ENCODE results near the gene ABTB2. TPM values are rescaled to one million over a fixed set of nuclear protein-coding genes. Genes with fewer than 3 reads are reported as not detected.

ABTB2 gene
- total and polyA plus RNA-seq, 10 of the 15 experiments (the other 5 are each of a cell fraction or from before 2014, with no cell fraction given), result 0.13 to 2.1 (median 0.72) TPM

DNA sequence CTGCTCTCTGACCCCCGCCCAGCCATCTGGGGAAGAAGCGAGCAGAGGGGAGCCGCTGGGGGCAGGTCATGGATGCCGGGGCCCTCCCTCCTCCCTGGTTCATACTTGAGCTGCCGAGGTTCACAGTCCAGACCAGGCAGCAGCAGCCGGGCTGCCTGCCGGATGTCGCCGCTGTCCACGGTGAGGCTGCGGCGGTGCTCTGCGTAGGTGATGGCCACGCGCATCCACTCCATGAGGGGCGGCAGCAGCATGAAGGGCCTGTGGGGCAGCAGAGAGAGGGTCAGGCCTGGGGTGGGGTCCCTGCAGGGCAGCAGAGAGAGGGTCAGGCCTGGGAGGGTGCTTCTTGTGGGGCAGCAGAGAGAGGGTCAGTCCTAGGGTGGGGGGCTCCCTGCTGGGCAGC is 184.8 kb downstream of the ABTB2 start:
- ChIA-PET CTCF (interaction anchor here (0.9 to 10.5 kb wide), 8 partner anchors 8 to 319 kb away, joined by 4 to 167 read pairs (median 12); partner anchors contain the start of gene ABTB2), RAD21 (ENCODE audit: unreplicated experiment) (interaction anchor here (13.0 kb wide), 1 partner anchor 179 kb away, joined by 249 read pairs; the partner anchor contains the start of gene ABTB2), SMC1A (ENCODE audit: uncharacterized antibody, unreplicated experiment) (interaction anchor here (0.6 to 11.3 kb wide), 4 partner anchors 11 to 1315 kb away, joined by 3 to 192 read pairs (median 22); no protein-coding TSS in a partner anchor), POLR2A (no interaction called here)
- intact Hi-C loops (cut with micrococcal nuclease; ENCODE audit: unreplicated experiment), result loop anchor here (5.0 to 10.0 kb wide), 2 partner anchors 176 to 292 kb away; no protein-coding TSS in a partner anchor
- H3K36me3 ChIP-seq (ENCODE audit: control insufficient read depth in 2 of 2, insufficient read depth in 2 of 2, low read length in 1 of 2), result no peaks in the 10 kb centered on the region; a peak in 1 of 4 replicates
- H3K4me3 ChIP-seq, result no peak overlapping the region
- FAIRE-seq (no peak), ATAC-seq (no peak), DNase-seq (ENCODE audit: low read depth, low spot score) (no peak)
- no peaks in the 10 kb centered on the region for H3K9me3 ChIP-seq (replicated peaks; ENCODE audit: control insufficient read depth, insufficient read depth, low read length)
- no peak overlapping the region for H2AFZ ChIP-seq (ENCODE audit: control insufficient read depth, low read depth, low read length)
- peaks cover 15% of the 10 kb centered on the region for H3K4me1 ChIP-seq (ENCODE audit: control insufficient read depth, insufficient read depth, low read length)
- H3K9ac ChIP-seq (ENCODE audit: control insufficient read depth, insufficient read depth, low read length), result no peak overlapping the region
- no TSS peak for BruUV-seq (replicated peaks)
- H3K27ac ChIP-seq (ENCODE audit: control insufficient read depth, insufficient read depth), result no peak overlapping the region
- no peaks in the 10 kb centered on the region for H4K20me1 ChIP-seq (ENCODE audit: control insufficient read depth, insufficient read depth)
- H3K4me2 ChIP-seq (ENCODE audit: control insufficient read depth, insufficient read depth), result no peak overlapping the region
- in situ Hi-C loops (cut with MboI), result loop anchor here (25.0 kb wide), 1 partner anchor 314 kb away; no protein-coding TSS in a partner anchor
- H3K79me2 ChIP-seq (ENCODE audit: control insufficient read depth, insufficient read depth, low read length), result no peaks in the 10 kb centered on the region
- WGBS (ENCODE audit: insufficient coverage, insufficient replicate concordance, low lambda C conversion rate, missing lambda C conversion rate), result 96% methylated on average over 16 of the region's 16 CpGs
- TF ChIP-seq TBL1XR1 (IDR thresholded peaks at IDR 0.05; ENCODE audit: low read depth, low read length) (no peak), ZSCAN29 (IDR thresholded peaks at IDR 0.05) (no peak), BMI1 (IDR thresholded peaks at IDR 0.05; ENCODE audit: borderline replicate concordance) (no peak), TCF7 (IDR thresholded peaks at IDR 0.05; ENCODE audit: borderline replicate concordance) (no peak), NBN (IDR thresholded peaks at IDR 0.05) (no peak), TCF12 (IDR thresholded peaks at IDR 0.05; ENCODE audit: low read depth, low read length) (no peak), CHD2 (IDR thresholded peaks at IDR 0.05; ENCODE audit: borderline replicate concordance, low read depth, low read length) (no peak), IKZF1 (conservative IDR thresholded peaks at IDR 0.05) (no peak), FOXK2 (IDR thresholded peaks at IDR 0.05) (no peak)
- TF ChIP-seq, protein P1, sequence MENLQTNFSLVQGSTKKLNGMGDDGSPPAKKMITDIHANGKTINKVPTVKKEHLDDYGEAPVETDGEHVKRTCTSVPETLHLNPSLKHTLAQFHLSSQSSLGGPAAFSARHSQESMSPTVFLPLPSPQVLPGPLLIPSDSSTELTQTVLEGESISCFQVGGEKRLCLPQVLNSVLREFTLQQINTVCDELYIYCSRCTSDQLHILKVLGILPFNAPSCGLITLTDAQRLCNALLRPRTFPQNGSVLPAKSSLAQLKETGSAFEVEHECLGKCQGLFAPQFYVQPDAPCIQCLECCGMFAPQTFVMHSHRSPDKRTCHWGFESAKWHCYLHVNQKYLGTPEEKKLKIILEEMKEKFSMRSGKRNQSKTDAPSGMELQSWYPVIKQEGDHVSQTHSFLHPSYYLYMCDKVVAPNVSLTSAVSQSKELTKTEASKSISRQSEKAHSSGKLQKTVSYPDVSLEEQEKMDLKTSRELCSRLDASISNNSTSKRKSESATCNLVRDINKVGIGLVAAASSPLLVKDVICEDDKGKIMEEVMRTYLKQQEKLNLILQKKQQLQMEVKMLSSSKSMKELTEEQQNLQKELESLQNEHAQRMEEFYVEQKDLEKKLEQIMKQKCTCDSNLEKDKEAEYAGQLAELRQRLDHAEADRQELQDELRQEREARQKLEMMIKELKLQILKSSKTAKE (IDR thresholded peaks at IDR 0.05; ENCODE audit: low read depth, poor library complexity, severe bottlenecking), result no peak
- TF ChIP-seq, protein P2, sequence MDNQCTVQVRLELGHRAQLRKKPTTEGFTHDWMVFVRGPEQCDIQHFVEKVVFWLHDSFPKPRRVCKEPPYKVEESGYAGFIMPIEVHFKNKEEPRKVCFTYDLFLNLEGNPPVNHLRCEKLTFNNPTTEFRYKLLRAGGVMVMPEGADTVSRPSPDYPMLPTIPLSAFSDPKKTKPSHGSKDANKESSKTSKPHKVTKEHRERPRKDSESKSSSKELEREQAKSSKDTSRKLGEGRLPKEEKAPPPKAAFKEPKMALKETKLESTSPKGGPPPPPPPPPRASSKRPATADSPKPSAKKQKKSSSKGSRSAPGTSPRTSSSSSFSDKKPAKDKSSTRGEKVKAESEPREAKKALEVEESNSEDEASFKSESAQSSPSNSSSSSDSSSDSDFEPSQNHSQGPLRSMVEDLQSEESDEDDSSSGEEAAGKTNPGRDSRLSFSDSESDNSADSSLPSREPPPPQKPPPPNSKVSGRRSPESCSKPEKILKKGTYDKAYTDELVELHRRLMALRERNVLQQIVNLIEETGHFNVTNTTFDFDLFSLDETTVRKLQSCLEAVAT (IDR thresholded peaks at IDR 0.05), result no peak
- TF ChIP-seq, protein P3, sequence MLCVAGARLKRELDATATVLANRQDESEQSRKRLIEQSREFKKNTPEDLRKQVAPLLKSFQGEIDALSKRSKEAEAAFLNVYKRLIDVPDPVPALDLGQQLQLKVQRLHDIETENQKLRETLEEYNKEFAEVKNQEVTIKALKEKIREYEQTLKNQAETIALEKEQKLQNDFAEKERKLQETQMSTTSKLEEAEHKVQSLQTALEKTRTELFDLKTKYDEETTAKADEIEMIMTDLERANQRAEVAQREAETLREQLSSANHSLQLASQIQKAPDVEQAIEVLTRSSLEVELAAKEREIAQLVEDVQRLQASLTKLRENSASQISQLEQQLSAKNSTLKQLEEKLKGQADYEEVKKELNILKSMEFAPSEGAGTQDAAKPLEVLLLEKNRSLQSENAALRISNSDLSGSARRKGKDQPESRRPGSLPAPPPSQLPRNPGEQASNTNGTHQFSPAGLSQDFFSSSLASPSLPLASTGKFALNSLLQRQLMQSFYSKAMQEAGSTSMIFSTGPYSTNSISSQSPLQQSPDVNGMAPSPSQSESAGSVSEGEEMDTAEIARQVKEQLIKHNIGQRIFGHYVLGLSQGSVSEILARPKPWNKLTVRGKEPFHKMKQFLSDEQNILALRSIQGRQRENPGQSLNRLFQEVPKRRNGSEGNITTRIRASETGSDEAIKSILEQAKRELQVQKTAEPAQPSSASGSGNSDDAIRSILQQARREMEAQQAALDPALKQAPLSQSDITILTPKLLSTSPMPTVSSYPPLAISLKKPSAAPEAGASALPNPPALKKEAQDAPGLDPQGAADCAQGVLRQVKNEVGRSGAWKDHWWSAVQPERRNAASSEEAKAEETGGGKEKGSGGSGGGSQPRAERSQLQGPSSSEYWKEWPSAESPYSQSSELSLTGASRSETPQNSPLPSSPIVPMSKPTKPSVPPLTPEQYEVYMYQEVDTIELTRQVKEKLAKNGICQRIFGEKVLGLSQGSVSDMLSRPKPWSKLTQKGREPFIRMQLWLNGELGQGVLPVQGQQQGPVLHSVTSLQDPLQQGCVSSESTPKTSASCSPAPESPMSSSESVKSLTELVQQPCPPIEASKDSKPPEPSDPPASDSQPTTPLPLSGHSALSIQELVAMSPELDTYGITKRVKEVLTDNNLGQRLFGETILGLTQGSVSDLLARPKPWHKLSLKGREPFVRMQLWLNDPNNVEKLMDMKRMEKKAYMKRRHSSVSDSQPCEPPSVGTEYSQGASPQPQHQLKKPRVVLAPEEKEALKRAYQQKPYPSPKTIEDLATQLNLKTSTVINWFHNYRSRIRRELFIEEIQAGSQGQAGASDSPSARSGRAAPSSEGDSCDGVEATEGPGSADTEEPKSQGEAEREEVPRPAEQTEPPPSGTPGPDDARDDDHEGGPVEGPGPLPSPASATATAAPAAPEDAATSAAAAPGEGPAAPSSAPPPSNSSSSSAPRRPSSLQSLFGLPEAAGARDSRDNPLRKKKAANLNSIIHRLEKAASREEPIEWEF (IDR thresholded peaks at IDR 0.05; ENCODE audit: insufficient replicate concordance, low read depth, low read length), result no peak
- no peaks in the 10 kb centered on the region for H3K27me3 ChIP-seq (replicated peaks in 1 of 2; ENCODE audit: control insufficient read depth in 2 of 2, insufficient read depth in 2 of 2, low read length in 1 of 2)
